Astrocyte (in vitro differentiated cells and primary cell): ENCODE results near the gene ARPIN. TPM values are rescaled to one million over a fixed set of nuclear protein-coding genes. Genes with fewer than 3 reads are reported as not detected.

ENCODE experiments used
- DNase-seq: peaks from one replicate; pipeline ENCODE4 v3.0.0-alpha.2; 2010; ENCODE audit warnings: low read depth
- FAIRE-seq: peaks from 2 replicates; lab custom pipeline; 2011; peaks lifted over from hg19 to GRCh38; lab: Jason Lieb, UNC
- H2AFZ ChIP-seq: 2 replicates; pipeline ENCODE4 v1.6.0; 2012; ENCODE audit warnings: low read depth, low read length, inconsistent platforms
- H3K27ac ChIP-seq: 2 replicates; pipeline ENCODE4 v1.5.1; 2011; ENCODE audit warnings: low read depth, low read length, inconsistent platforms
- H3K27me3 ChIP-seq: 2 replicates; pipeline ENCODE4 v1.6.0; 2011; ENCODE audit warnings: low read length, inconsistent platforms; ENCODE audit not compliant: insufficient read depth
- H3K36me3 ChIP-seq: 2 replicates; pipeline ENCODE4 v1.5.1; 2011; ENCODE audit warnings: low read length, inconsistent platforms; ENCODE audit not compliant: insufficient read depth
- H3K4me1 ChIP-seq: 2 replicates; pipeline ENCODE4 v1.5.1; 2011; ENCODE audit warnings: low read length, inconsistent platforms; ENCODE audit not compliant: insufficient read depth
- H3K4me2 ChIP-seq: 2 replicates; pipeline ENCODE4 v1.6.0; 2012; ENCODE audit warnings: low read length, inconsistent platforms
- H3K4me3 ChIP-seq: 2 replicates; pipeline ENCODE4 v1.5.1; 2011; ENCODE audit warnings: low read depth, mild to moderate bottlenecking, low read length, inconsistent platforms; ENCODE audit not compliant: insufficient read depth
- H3K79me2 ChIP-seq: 2 replicates; pipeline ENCODE4 v1.6.0; 2012; ENCODE audit warnings: mild to moderate bottlenecking, low read length, inconsistent platforms; ENCODE audit not compliant: insufficient read depth
- H3K9ac ChIP-seq: 2 replicates; pipeline ENCODE4 v1.6.0; 2012; ENCODE audit warnings: mild to moderate bottlenecking, low read length, inconsistent platforms
- H3K9me3 ChIP-seq: 2 replicates; pipeline ENCODE4 v1.5.1; 2012; ENCODE audit warnings: low read depth, mild to moderate bottlenecking, low read length, inconsistent platforms; ENCODE audit not compliant: insufficient read depth
- H4K20me1 ChIP-seq: 2 replicates; pipeline ENCODE4 v1.6.0; 2012; ENCODE audit warnings: low read length, inconsistent platforms; ENCODE audit not compliant: insufficient read depth
- H3K27ac Mint-ChIP-seq: one replicate; pipeline ENCODE4 v1.8.0; 2021; ENCODE audit warnings: mild to moderate bottlenecking, mixed read lengths; ENCODE audit not compliant: unreplicated experiment
- H3K27me3 Mint-ChIP-seq: one replicate; pipeline ENCODE4 v1.8.0; 2021; ENCODE audit warnings: low read depth, mixed read lengths; ENCODE audit not compliant: unreplicated experiment
- H3K36me3 Mint-ChIP-seq: one replicate; pipeline ENCODE4 v1.8.0; 2021; ENCODE audit warnings: low read depth, mixed read lengths; ENCODE audit not compliant: unreplicated experiment
- H3K4me1 Mint-ChIP-seq: one replicate; pipeline ENCODE4 v1.8.0; 2021; ENCODE audit warnings: low read depth, mixed read lengths; ENCODE audit not compliant: unreplicated experiment
- H3K4me3 Mint-ChIP-seq: one replicate; pipeline ENCODE4 v1.8.0; 2021; ENCODE audit warnings: mild to moderate bottlenecking, moderate library complexity, mixed read lengths; ENCODE audit not compliant: unreplicated experiment
- H3K9me3 Mint-ChIP-seq: one replicate; pipeline ENCODE4 v1.8.0; 2021; ENCODE audit warnings: mild to moderate bottlenecking, mixed read lengths; ENCODE audit not compliant: unreplicated experiment
- CTCF ChIP-seq: IDR thresholded peaks from 2 replicates; pipeline ENCODE4 v1.5.1; 2011; ENCODE audit warnings: low read depth, mild to moderate bottlenecking, inconsistent platforms, low read length, moderate library complexity; ENCODE audit not compliant: insufficient read depth
- EZH2 ChIP-seq: IDR thresholded peaks from 2 replicates; pipeline ENCODE4 v1.6.1; 2012; ENCODE audit warnings: mild to moderate bottlenecking, low read length, inconsistent platforms; ENCODE audit not compliant: insufficient read depth
- total RNA-seq: library from RNA; stranded (reverse); gene quantifications from 2 replicates; pipeline ENCODE4 v1.2.1, GENCODE V29; 2021

The ARPIN gene
- total RNA-seq, 1 donor from 2014 or later = 4.8 TPM

- Histone ChIP-seq H4K20me1 (no peaks in the 10 kb centered on the region), H3K36me3 (no peaks in the 10 kb centered on the region), H3K27me3 (peaks cover 3% of the 10 kb centered on the region), H2AFZ (no peak overlapping the region), H3K79me2 (no peaks in the 10 kb centered on the region), H3K4me3 (no peak overlapping the region), H3K9ac (no peak overlapping the region), H3K27ac (no peak overlapping the region), H3K4me1 (no peaks in the 10 kb centered on the region), H3K9me3 (no peaks in the 10 kb centered on the region), H3K4me2 (no peak overlapping the region)
- no peak for DNase-seq
- Mint-ChIP-seq H3K27me3 (no peaks in the 10 kb centered on the region), H3K4me1 (no peaks in the 10 kb centered on the region), H3K4me3 (no peak overlapping the region), H3K9me3 (peaks cover 8% of the 10 kb centered on the region), H3K27ac (no peak overlapping the region), H3K36me3 (no peaks in the 10 kb centered on the region)
- no peak for FAIRE-seq
- TF ChIP-seq EZH2 (no peak), CTCF (no peak)
Observed at GRCh38 chr15:89954541-89954940, 41.8 kb upstream of the ARPIN start.

GRCh38 chr15:89948796-89949195 lies 36.0 kb upstream of the ARPIN start:
- no peaks in the 10 kb centered on the region for H3K9me3 Mint-ChIP-seq
- Histone ChIP-seq H3K4me1 (no peaks in the 10 kb centered on the region), H4K20me1 (no peaks in the 10 kb centered on the region), H3K36me3 (no peaks in the 10 kb centered on the region), H3K79me2 (no peaks in the 10 kb centered on the region), H3K9me3 (no peaks in the 10 kb centered on the region), H3K9ac (no peak overlapping the region), H3K27me3 (no peaks in the 10 kb centered on the region), H3K4me3 (no peak overlapping the region), H3K4me2 (no peak overlapping the region), H3K27ac (no peak overlapping the region), H2AFZ (no peak overlapping the region)
- FAIRE-seq (no peak), DNase-seq (no peak)
- no peaks in the 10 kb centered on the region for H3K27me3 Mint-ChIP-seq
- H3K4me3 Mint-ChIP-seq = no peak overlapping the region
- TF ChIP-seq EZH2 (no peak), CTCF (no peak)
- peaks cover 2% of the 10 kb centered on the region for H3K4me1 Mint-ChIP-seq
- no peak overlapping the region for H3K27ac Mint-ChIP-seq
- H3K36me3 Mint-ChIP-seq = no peaks in the 10 kb centered on the region

- no peaks in the 10 kb centered on the region for H3K79me2 ChIP-seq
- H3K27ac Mint-ChIP-seq = no peak overlapping the region
- DNase-seq = no peak
- H3K4me3 Mint-ChIP-seq = no peak overlapping the region
- no peak overlapping the region for H2AFZ ChIP-seq
- no peak overlapping the region for H3K27ac ChIP-seq
- H4K20me1 ChIP-seq = no peaks in the 10 kb centered on the region
- no peak for TF ChIP-seq CTCF
- no peak for TF ChIP-seq EZH2
- no peaks in the 10 kb centered on the region for H3K27me3 ChIP-seq
- no peaks in the 10 kb centered on the region for H3K4me1 ChIP-seq
- no peaks in the 10 kb centered on the region for H3K36me3 ChIP-seq
- no peak overlapping the region for H3K4me2 ChIP-seq
- no peak for FAIRE-seq
- no peaks in the 10 kb centered on the region for H3K27me3 Mint-ChIP-seq
- no peak overlapping the region for H3K9ac ChIP-seq
- no peak overlapping the region for H3K4me3 ChIP-seq
- no peaks in the 10 kb centered on the region for H3K9me3 ChIP-seq
- peaks cover 2% of the 10 kb centered on the region for H3K4me1 Mint-ChIP-seq
- no peaks in the 10 kb centered on the region for H3K36me3 Mint-ChIP-seq
- H3K9me3 Mint-ChIP-seq = no peaks in the 10 kb centered on the region
Observed at GRCh38 chr15:89947385-89947784, 34.6 kb upstream of the ARPIN start.
